CD14-positive monocyte (primary cell): ENCODE measurements around the gene UGT1A6. TPM values are rescaled to one million over a fixed set of nuclear protein-coding genes. Genes with fewer than 3 reads are reported as not detected.

ENCODE experiments used
- DNase-seq, 3 donors: peaks; one replicate each; pipeline ENCODE4 v3.0.0-alpha.2; 2011 to 2022
- H2AFZ ChIP-seq: 2 replicates; pipeline ENCODE4 v1.6.0; 2012; ENCODE audit warnings: mild to moderate bottlenecking, low read depth, low read length, inconsistent platforms; ENCODE audit not compliant: insufficient read depth, poor library complexity, severe bottlenecking
- H3K27ac ChIP-seq, 2 donors: 1 replicate in 1 of 2; 2 replicates in 1 of 2; pipeline ENCODE4 v1.5.1; 2012 to 2013; ENCODE audit warnings: low read length in 2 of 2, control low read depth in 1 of 2, inconsistent platforms in 1 of 2, low read depth in 1 of 2, mild to moderate bottlenecking in 1 of 2
- H3K27me3 ChIP-seq, 2 donors: one replicate each; pipeline versions ENCODE4 v1.6.0 to v1.6.1; 2011 to 2013; ENCODE audit warnings: low read length in 2 of 2; ENCODE audit not compliant: control insufficient read depth in 2 of 2, insufficient read depth in 2 of 2
- H3K36me3 ChIP-seq, 2 donors: replicated peaks in 1 of 2; 1 replicate in 1 of 2; 2 replicates in 1 of 2; pipeline versions ENCODE4 v1.5.1 to v1.6.1; 2012 to 2013; ENCODE audit warnings: low read length in 2 of 2, control low read depth in 1 of 2, inconsistent platforms in 1 of 2, mild to moderate bottlenecking in 1 of 2; ENCODE audit not compliant: insufficient read depth in 2 of 2, control insufficient read depth in 1 of 2
- H3K4me1 ChIP-seq, 2 donors: 1 replicate in 1 of 2; 2 replicates in 1 of 2; pipeline versions ENCODE4 v1.5.1 to v1.6.1; 2012 to 2013; ENCODE audit warnings: low read length in 2 of 2, control low read depth in 1 of 2, inconsistent platforms in 1 of 2, mild to moderate bottlenecking in 1 of 2, moderate library complexity in 1 of 2; ENCODE audit not compliant: insufficient read depth in 2 of 2, control insufficient read depth in 1 of 2
- H3K4me2 ChIP-seq: replicated peaks from 2 replicates; pipeline ENCODE3; 2012; ENCODE audit warnings: low read length, moderate library complexity, mild to moderate bottlenecking; ENCODE audit not compliant: poor library complexity, severe bottlenecking; ENCODE audit errors: extremely low read depth
- H3K4me3 ChIP-seq, 3 experiments: fragments of 200-600 bp in 1 of 3; sonication (generic) in 1 of 3; replicated peaks in 1 of 3; 1 replicate in 2 of 3; 2 replicates in 1 of 3; pipeline ENCODE4 v1.5.1; 2011 to 2013; ENCODE audit warnings: low read length in 3 of 3, mild to moderate bottlenecking in 3 of 3, control low read depth in 2 of 3, low read depth in 2 of 3, inconsistent platforms in 1 of 3, moderate library complexity in 1 of 3
- H3K79me2 ChIP-seq: 2 replicates; pipeline ENCODE4 v1.6.0; 2012; ENCODE audit warnings: mild to moderate bottlenecking, control low read depth, inconsistent platforms, low read length, moderate library complexity; ENCODE audit not compliant: insufficient read depth
- H3K9ac ChIP-seq: 2 replicates; pipeline ENCODE4 v1.6.0; 2017; ENCODE audit warnings: low read length, mild to moderate bottlenecking; ENCODE audit not compliant: insufficient read depth, poor library complexity, severe bottlenecking
- H3K9me3 ChIP-seq, 2 donors: replicated peaks in 1 of 2; 1 replicate in 1 of 2; 2 replicates in 1 of 2; pipeline versions ENCODE4 v1.5.1 to v1.6.1; 2012 to 2013; ENCODE audit warnings: low read length in 2 of 2, control low read depth in 1 of 2; ENCODE audit not compliant: control insufficient read depth in 1 of 2, insufficient read depth in 1 of 2
- H4K20me1 ChIP-seq: 2 replicates; pipeline ENCODE4 v1.6.0; 2012; ENCODE audit warnings: mild to moderate bottlenecking, low read length, control low read depth, moderate library complexity; ENCODE audit not compliant: insufficient read depth
- H3K27ac Mint-ChIP-seq, 7 donors: one replicate each; pipeline ENCODE4 v1.8.0; 2020; ENCODE audit warnings: mild to moderate bottlenecking in 7 of 7, mixed read lengths in 7 of 7, moderate library complexity in 6 of 7, inconsistent platforms in 2 of 7
- H3K27me3 Mint-ChIP-seq, 3 donors: one replicate each; pipeline ENCODE4 v1.8.0; 2021 to 2022; ENCODE audit warnings: low read depth in 3 of 3, mild to moderate bottlenecking in 3 of 3, mixed read lengths in 3 of 3, moderate library complexity in 3 of 3, inconsistent platforms in 1 of 3
- H3K36me3 Mint-ChIP-seq, 2 donors: one replicate each; pipeline ENCODE4 v1.8.0; 2020; ENCODE audit warnings: mixed read lengths in 2 of 2, inconsistent platforms in 1 of 2, mild to moderate bottlenecking in 1 of 2
- H3K4me1 Mint-ChIP-seq: one replicate; pipeline ENCODE4 v1.8.0; 2020; ENCODE audit warnings: mild to moderate bottlenecking, mixed read lengths
- H3K4me3 Mint-ChIP-seq, 2 donors: one replicate each; pipeline ENCODE4 v1.8.0; 2020; ENCODE audit warnings: mild to moderate bottlenecking in 2 of 2, mixed read lengths in 2 of 2, moderate library complexity in 1 of 2
- H3K9me3 Mint-ChIP-seq, 7 donors: one replicate each; pipeline ENCODE4 v1.8.0; 2020 to 2022; ENCODE audit warnings: mixed read lengths in 7 of 7, mild to moderate bottlenecking in 6 of 7, moderate library complexity in 6 of 7, inconsistent platforms in 2 of 7
- CTCF ChIP-seq: fragments of 200-600 bp; IDR thresholded peaks from one replicate; pipeline ENCODE4 v1.8.0; 2022; ENCODE audit warnings: antibody characterized with exemption, mild to moderate bottlenecking
- WGBS: methylation state at CpG from one replicate; pipeline ENCODE4 v1.1.5; 2013; ENCODE audit warnings: missing lambda C conversion rate; ENCODE audit not compliant: insufficient coverage; 5-methylcytosine and 5-hydroxymethylcytosine counted together
- intact Hi-C, 2 donors: fragments of 100-400 bp; cut with micrococcal nuclease; formaldehyde crosslinking; loops; one replicate each; pipeline versions ENCODE4 v1.15.0 to v1.15.1; 2023
- polyA plus RNA-seq, 3 donors: library from polyadenylated mRNA; depleted of rRNA in 1 of 3; unstranded in 2 of 3; stranded (reverse) in 1 of 3; fragments of 300-500 nt in 2 of 3; fragments of >200 nt in 1 of 3; fragmentation: Illumina TruSeq in 2 of 3; gene quantifications; 1 replicate in 2 of 3; 2 replicates in 1 of 3; pipeline ENCODE4 v1.2.3, GENCODE V29; 2012 to 2021

Gene UGT1A6
- polyA plus RNA-seq, 3 donors: not detected

GRCh38 chr2:233690444-233690843, 2.2 kb upstream of the UGT1A6 start:
- Histone ChIP-seq H3K79me2 (no peaks in the 10 kb centered on the region), H3K9ac (no peak overlapping the region), H3K4me1 (no peaks in the 10 kb centered on the region), H2AFZ (no peak overlapping the region), H3K36me3 (no peaks in the 10 kb centered on the region), H3K4me2 (no peak overlapping the region), H3K4me3 (no peak overlapping the region), H3K27ac (no peak overlapping the region), H4K20me1 (no peaks in the 10 kb centered on the region), H3K9me3 (no peaks in the 10 kb centered on the region), H3K27me3 (no peaks in the 10 kb centered on the region)
- Mint-ChIP-seq H3K27me3 (peaks cover 0 to 2% (median 0%) of the 10 kb centered on the region in 3 donors), H3K36me3 (no peaks in the 10 kb centered on the region), H3K4me3 (no peak overlapping the region), H3K27ac (no peak overlapping the region), H3K4me1 (no peaks in the 10 kb centered on the region), H3K9me3 (peaks cover 0 to 6% (median 3%) of the 10 kb centered on the region in 7 donors)
- TF ChIP-seq CTCF: no peak
- WGBS: 96% methylated on average over 3 of the region's 4 CpGs
- no peak for DNase-seq
- intact Hi-C loops: no loop called here

- DNase-seq: no peak
- Histone ChIP-seq H3K27me3 (no peaks in the 10 kb centered on the region), H4K20me1 (no peaks in the 10 kb centered on the region), H3K9me3 (no peaks in the 10 kb centered on the region), H3K4me1 (no peaks in the 10 kb centered on the region), H3K4me2 (no peak overlapping the region), H2AFZ (no peak overlapping the region), H3K4me3 (no peak overlapping the region), H3K27ac (no peak overlapping the region), H3K9ac (no peak overlapping the region), H3K36me3 (no peaks in the 10 kb centered on the region), H3K79me2 (no peaks in the 10 kb centered on the region)
- H3K36me3 Mint-ChIP-seq: no peaks in the 10 kb centered on the region
- H3K4me3 Mint-ChIP-seq: no peak overlapping the region
- peaks cover 0 to 6% (median 2%) of the 10 kb centered on the region in 7 donors for H3K9me3 Mint-ChIP-seq
- WGBS: 83% methylated on average over 4 of the region's 11 CpGs
- no peak overlapping the region for H3K27ac Mint-ChIP-seq
- intact Hi-C loops: no loop called here
- no peak for TF ChIP-seq CTCF
- peaks cover 0 to 2% (median 0%) of the 10 kb centered on the region in 3 donors for H3K27me3 Mint-ChIP-seq
- no peaks in the 10 kb centered on the region for H3K4me1 Mint-ChIP-seq
Measured at GRCh38 chr2:233691443-233692433, 952 bp upstream of the UGT1A6 start.
